H9 (cell line): ENCODE results near the gene ANO9. TPM values are rescaled to one million over a fixed set of nuclear protein-coding genes. Genes with fewer than 3 reads are reported as not detected.
"Not testable (repeated sequence)": the region's sequence is repeated elsewhere in the genome, so short reads cannot be mapped to it uniquely, and the experiment has no call there.

Source experiments
- DNase-seq: peaks from one replicate; pipeline ENCODE4 v3.0.0-alpha.2; 2017
- H2AFZ ChIP-seq: one replicate; pipeline ENCODE4 v1.6.1; 2013; ENCODE audit warnings: mild to moderate bottlenecking, low read length, control low read depth, moderate library complexity
- H2AK5ac ChIP-seq: 2 replicates; pipeline ENCODE4 v1.6.1; 2013; ENCODE audit warnings: low read length, control low read depth, mixed read lengths; ENCODE audit not compliant: insufficient read length
- H2BK120ac ChIP-seq: one replicate; pipeline ENCODE4 v1.6.1; 2013; ENCODE audit warnings: low read depth, mild to moderate bottlenecking, low read length, control low read depth, inconsistent platforms; ENCODE audit not compliant: poor library complexity, severe bottlenecking
- H2BK12ac ChIP-seq: 2 replicates; pipeline ENCODE4 v1.6.1; 2013; ENCODE audit warnings: low read length, control low read depth, mixed read lengths, low read depth; ENCODE audit not compliant: insufficient read length
- H2BK15ac ChIP-seq: 2 replicates; pipeline ENCODE4 v1.6.1; 2013; ENCODE audit warnings: low read depth, low read length, control low read depth
- H2BK20ac ChIP-seq: one replicate; pipeline ENCODE4 v1.6.1; 2013; ENCODE audit warnings: low read depth, mild to moderate bottlenecking, low read length, control low read depth, inconsistent platforms; ENCODE audit not compliant: poor library complexity, severe bottlenecking
- H2BK5ac ChIP-seq: 2 replicates; pipeline ENCODE4 v1.6.1; 2013; ENCODE audit warnings: low read length, control low read depth, mixed read lengths; ENCODE audit not compliant: insufficient read length
- H3K14ac ChIP-seq: 2 replicates; pipeline ENCODE4 v1.6.1; 2013; ENCODE audit warnings: low read length, control low read depth; ENCODE audit not compliant: insufficient read depth
- H3K18ac ChIP-seq: 2 replicates; pipeline ENCODE4 v1.6.1; 2013; ENCODE audit warnings: low read depth, mild to moderate bottlenecking, mixed read lengths, low read length, control low read depth; ENCODE audit not compliant: insufficient read length
- H3K23ac ChIP-seq: 2 replicates; pipeline ENCODE4 v1.6.1; 2013; ENCODE audit warnings: low read length, control low read depth, mixed read lengths, low read depth; ENCODE audit not compliant: insufficient read length
- H3K23me2 ChIP-seq: 2 replicates; pipeline ENCODE4 v1.6.1; 2013; ENCODE audit warnings: low read depth, mild to moderate bottlenecking, mixed read lengths, low read length, control low read depth; ENCODE audit not compliant: insufficient read length, poor library complexity, severe bottlenecking
- H3K27ac ChIP-seq: 2 replicates; pipeline ENCODE4 v1.5.1; 2013; ENCODE audit warnings: low read length, control low read depth, mixed read lengths, low read depth; ENCODE audit not compliant: insufficient read length
- H3K27me3 ChIP-seq: 2 replicates; pipeline ENCODE4 v1.6.1; 2013; ENCODE audit warnings: low read length, control low read depth, inconsistent platforms; ENCODE audit not compliant: insufficient read depth
- H3K4ac ChIP-seq: 2 replicates; pipeline ENCODE4 v1.6.1; 2013; ENCODE audit warnings: low read depth, mild to moderate bottlenecking, control low read depth, inconsistent platforms, low read length, moderate library complexity
- H3K4me1 ChIP-seq: 2 replicates; pipeline ENCODE4 v1.6.1; 2013; ENCODE audit warnings: low read length, control low read depth, inconsistent platforms; ENCODE audit not compliant: insufficient read depth
- H3K4me2 ChIP-seq: 2 replicates; pipeline ENCODE4 v1.6.1; 2013; ENCODE audit warnings: low read length, control low read depth, mixed read lengths; ENCODE audit not compliant: insufficient read length, insufficient read depth
- H3K56ac ChIP-seq: 2 replicates; pipeline ENCODE4 v1.6.1; 2013; ENCODE audit warnings: low read depth, mild to moderate bottlenecking, mixed read lengths, low read length, control low read depth; ENCODE audit not compliant: insufficient read length
- H3K79me1 ChIP-seq: 2 replicates; pipeline ENCODE4 v1.6.1; 2013; ENCODE audit warnings: low read depth, mild to moderate bottlenecking, moderate library complexity, low read length, control low read depth, inconsistent platforms; ENCODE audit not compliant: insufficient read depth, poor library complexity, severe bottlenecking
- H3K79me2 ChIP-seq: 2 replicates; pipeline ENCODE4 v1.6.1; 2013; ENCODE audit warnings: low read length, control low read depth, inconsistent platforms; ENCODE audit not compliant: insufficient read depth
- H3K9ac ChIP-seq: 2 replicates; pipeline ENCODE4 v1.6.1; 2013; ENCODE audit warnings: low read length, control low read depth, mixed read lengths; ENCODE audit not compliant: insufficient read length; ENCODE audit errors: extremely low read depth
- H3K9me3 ChIP-seq: one replicate; pipeline ENCODE4 v1.6.1; 2013; ENCODE audit warnings: low read depth, low read length, inconsistent platforms; ENCODE audit not compliant: control insufficient read depth
- H3T11ph ChIP-seq: one replicate; pipeline ENCODE4 v1.6.1; 2013; ENCODE audit warnings: mild to moderate bottlenecking, low read length, control low read depth, inconsistent platforms
- H4K20me1 ChIP-seq: one replicate; pipeline ENCODE4 v1.6.1; 2013; ENCODE audit not compliant: control insufficient read depth, insufficient read length, insufficient read depth
- H4K5ac ChIP-seq: 2 replicates; pipeline ENCODE4 v1.6.1; 2013; ENCODE audit warnings: low read depth, mild to moderate bottlenecking, mixed read lengths, low read length, control low read depth; ENCODE audit not compliant: insufficient read length
- H4K8ac ChIP-seq: replicated peaks from 2 replicates; pipeline ENCODE4 v1.6.1; 2013; ENCODE audit warnings: low read length, control low read depth, mixed read lengths, low read depth; ENCODE audit not compliant: insufficient read length
- H4K91ac ChIP-seq: 2 replicates; pipeline ENCODE4 v1.6.1; 2013; ENCODE audit warnings: low read depth, mild to moderate bottlenecking, moderate library complexity, mixed read lengths, low read length, control low read depth; ENCODE audit not compliant: insufficient read length
- H3K27ac Mint-ChIP-seq, 3 experiments: 2 replicates in 2 of 3; 3 replicates in 1 of 3; pipeline ENCODE4 v1.8.0; 2020 to 2021; ENCODE audit warnings: mixed read lengths in 3 of 3, mild to moderate bottlenecking in 1 of 3, moderate library complexity in 1 of 3
- H3K27me3 Mint-ChIP-seq: 2 replicates; pipeline ENCODE4 v1.8.0; 2021; ENCODE audit warnings: low read depth, mild to moderate bottlenecking, moderate library complexity, mixed read lengths
- H3K36me3 Mint-ChIP-seq, 3 experiments: 2 replicates in 2 of 3; 3 replicates in 1 of 3; pipeline ENCODE4 v1.8.0; 2020 to 2021; ENCODE audit warnings: low read depth in 3 of 3, mixed read lengths in 3 of 3; ENCODE audit not compliant: insufficient read depth in 1 of 3
- H3K4me1 Mint-ChIP-seq, 2 experiments: 2 replicates each; pipeline ENCODE4 v1.8.0; 2020; ENCODE audit warnings: mixed read lengths in 2 of 2
- H3K4me3 Mint-ChIP-seq, 2 experiments: 2 replicates in 1 of 2; 3 replicates in 1 of 2; pipeline ENCODE4 v1.8.0; 2020 to 2021; ENCODE audit warnings: mild to moderate bottlenecking in 2 of 2, mixed read lengths in 2 of 2, moderate library complexity in 1 of 2
- H3K9me3 Mint-ChIP-seq, 2 experiments: 2 replicates in 1 of 2; 3 replicates in 1 of 2; pipeline ENCODE4 v1.8.0; 2020; ENCODE audit warnings: mild to moderate bottlenecking in 2 of 2, mixed read lengths in 2 of 2, moderate library complexity in 1 of 2
- CTCF ChIP-seq: fragments of 200-600 bp; sonication (generic); conservative IDR thresholded peaks from 3 replicates; pipeline ENCODE4 v1.8.0; 2021; ENCODE audit warnings: antibody characterized with exemption, mild to moderate bottlenecking
- WGBS: extraction: QIAGEN DNeasy Blood & Tissue Kit; methylation state at CpG from one replicate; pipeline ENCODE4 v1.1.7; 2013; ENCODE audit warnings: missing lambda C conversion rate, low lambda C conversion rate, mixed read lengths; ENCODE audit not compliant: insufficient read length; ENCODE audit errors: extremely low coverage; 5-methylcytosine and 5-hydroxymethylcytosine counted together
- total RNA-seq: library from RNA; stranded (reverse); gene quantifications from 2 replicates; pipeline ENCODE4 v1.2.1, GENCODE V29; 2021

ANO9 gene
- total RNA-seq, 1 experiment from 2014 or later = 13.1 TPM

GRCh38 chr11:469684-470560 is 28.1 kb upstream of the ANO9 start:
- Histone ChIP-seq H2AK5ac (no peak overlapping the region), H4K20me1 (no peaks in the 10 kb centered on the region), H2BK12ac (no peak overlapping the region), H3K4ac (no peak overlapping the region), H4K8ac (no peak overlapping the region), H4K5ac (no peak overlapping the region), H3K9ac (no peak overlapping the region), H2BK15ac (no peak overlapping the region), H3K4me1 (peaks cover 5% of the 10 kb centered on the region; the same call in 1 of the 2 replicates), H3K9me3 (no peaks in the 10 kb centered on the region), H3K4me2 (no peak overlapping the region), H2AFZ (no peak overlapping the region), H3K18ac (peak overlapping the region; percentile 61), H2BK120ac (no peak overlapping the region), H3K14ac (peak overlapping the region; percentile 70), H2BK20ac (no peak overlapping the region), H3K56ac (no peak overlapping the region), H3T11ph (no peak overlapping the region), H2BK5ac (no peak overlapping the region), H3K23me2 (no peaks in the 10 kb centered on the region), H4K91ac (no peak overlapping the region), H3K27me3 (no peaks in the 10 kb centered on the region), H3K27ac (peak overlapping the region; percentile 27), H3K79me1 (no peaks in the 10 kb centered on the region), H3K79me2 (no peaks in the 10 kb centered on the region; the same call in 1 of the 2 replicates), H3K23ac (no peak overlapping the region)
- H3K36me3 Mint-ChIP-seq = peaks cover 2 to 18% (median 17%) of the 10 kb centered on the region in 3 experiments; a peak in 6 of 7 replicates
- H3K27ac Mint-ChIP-seq = peak overlapping the region; percentile 38 to 94 (median 72); a peak in 5 of 7 replicates
- no peak for TF ChIP-seq CTCF
- no peaks in the 10 kb centered on the region for H3K9me3 Mint-ChIP-seq
- peaks cover 23 to 35% of the 10 kb centered on the region in 2 experiments for H3K4me1 Mint-ChIP-seq
- H3K4me3 Mint-ChIP-seq = no peak overlapping the region
- no peaks in the 10 kb centered on the region for H3K27me3 Mint-ChIP-seq
- WGBS = no CpG with 5 or more reads among the region's 28 CpGs
- no peak for DNase-seq

GRCh38 chr11:469026-469683 is 27.3 kb upstream of the ANO9 start:
- not testable (repeated sequence) for H3K4me1 ChIP-seq, H2BK5ac ChIP-seq, H3K27me3 Mint-ChIP-seq, H3K9me3 Mint-ChIP-seq, H3K9me3 ChIP-seq, H3K56ac ChIP-seq, H3K4ac ChIP-seq, H4K20me1 ChIP-seq, H2AFZ ChIP-seq, H3K4me2 ChIP-seq, H3K9ac ChIP-seq, H4K8ac ChIP-seq, DNase-seq, H3K79me1 ChIP-seq, H4K91ac ChIP-seq, H3K79me2 ChIP-seq, H2BK120ac ChIP-seq, H3K4me3 Mint-ChIP-seq, H2BK15ac ChIP-seq, H3T11ph ChIP-seq, H3K27me3 ChIP-seq, H3K23ac ChIP-seq, H2AK5ac ChIP-seq, H3K23me2 ChIP-seq, H2BK12ac ChIP-seq, H2BK20ac ChIP-seq, H4K5ac ChIP-seq
- Mint-ChIP-seq H3K36me3 (peaks cover 5 to 21% (median 20%) of the 10 kb centered on the region in 3 experiments; a peak in 6 of 7 replicates), H3K27ac (peak overlapping the region; percentile 38 to 94 (median 72); a peak in 5 of 7 replicates), H3K4me1 (peaks cover 23 to 35% of the 10 kb centered on the region in 2 experiments)
- H3K27ac ChIP-seq = peak overlapping the region; percentile 27
- no CpG with 5 or more reads among the region's 19 CpGs for WGBS
- H3K14ac ChIP-seq = peak overlapping the region; percentile 70
- peak overlapping the region; percentile 61 for H3K18ac ChIP-seq
